Lower leg skin (tissue), 3 donors: ENCODE results near the gene SH3RF1.

Experiments used
- POLR2A ChIP-seq, 2 donors: fragments of 450-650 bp; IDR thresholded peaks; one replicate each; pipeline ENCODE4 v1.6.1; 2016 to 2017; ENCODE audit warnings: antibody characterized with exemption in 2 of 2, mild to moderate bottlenecking in 1 of 2, moderate library complexity in 1 of 2
- TF ChIP-seq, protein P1 (sequence below), 3 donors: fragments of 450-650 bp; IDR thresholded peaks; one replicate each; pipeline ENCODE4 v1.5.1; 2016; ENCODE audit warnings: antibody characterized with exemption in 3 of 3, mild to moderate bottlenecking in 3 of 3, moderate library complexity in 2 of 3

DNA sequence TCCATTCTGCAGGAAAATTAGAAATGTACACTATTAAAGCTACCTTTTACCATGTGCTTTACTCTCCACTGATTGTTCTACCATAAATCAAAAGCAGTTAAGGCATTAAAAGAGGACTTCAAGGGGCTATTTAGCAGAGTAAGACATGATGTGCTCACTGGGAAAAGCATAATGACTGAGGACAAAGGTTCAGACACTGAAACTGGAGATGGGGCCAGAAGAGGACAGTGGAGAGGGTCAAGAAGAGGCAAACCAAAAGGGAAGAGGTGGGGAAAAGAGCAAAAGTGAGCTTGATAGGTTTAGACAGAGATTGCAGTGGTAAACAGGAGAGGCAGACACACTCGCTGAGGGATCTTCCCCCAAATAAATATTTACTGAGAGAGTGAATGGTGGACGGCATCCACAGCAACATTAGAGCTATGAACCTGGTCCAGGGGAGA, 23.8 kb downstream of the SH3RF1 start:
- TF ChIP-seq, protein P1, sequence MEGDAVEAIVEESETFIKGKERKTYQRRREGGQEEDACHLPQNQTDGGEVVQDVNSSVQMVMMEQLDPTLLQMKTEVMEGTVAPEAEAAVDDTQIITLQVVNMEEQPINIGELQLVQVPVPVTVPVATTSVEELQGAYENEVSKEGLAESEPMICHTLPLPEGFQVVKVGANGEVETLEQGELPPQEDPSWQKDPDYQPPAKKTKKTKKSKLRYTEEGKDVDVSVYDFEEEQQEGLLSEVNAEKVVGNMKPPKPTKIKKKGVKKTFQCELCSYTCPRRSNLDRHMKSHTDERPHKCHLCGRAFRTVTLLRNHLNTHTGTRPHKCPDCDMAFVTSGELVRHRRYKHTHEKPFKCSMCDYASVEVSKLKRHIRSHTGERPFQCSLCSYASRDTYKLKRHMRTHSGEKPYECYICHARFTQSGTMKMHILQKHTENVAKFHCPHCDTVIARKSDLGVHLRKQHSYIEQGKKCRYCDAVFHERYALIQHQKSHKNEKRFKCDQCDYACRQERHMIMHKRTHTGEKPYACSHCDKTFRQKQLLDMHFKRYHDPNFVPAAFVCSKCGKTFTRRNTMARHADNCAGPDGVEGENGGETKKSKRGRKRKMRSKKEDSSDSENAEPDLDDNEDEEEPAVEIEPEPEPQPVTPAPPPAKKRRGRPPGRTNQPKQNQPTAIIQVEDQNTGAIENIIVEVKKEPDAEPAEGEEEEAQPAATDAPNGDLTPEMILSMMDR (IDR thresholded peaks at IDR 0.05): no peak
- no peak for TF ChIP-seq POLR2A (IDR thresholded peaks at IDR 0.05)
